Heart left ventricle (tissue), 16 donors: ENCODE results near the gene SGF29. TPM values are rescaled to one million over a fixed set of nuclear protein-coding genes. Genes with fewer than 3 reads are reported as not detected.
"Not testable (repeated sequence)": the region's sequence is repeated elsewhere in the genome, so short reads cannot be mapped to it uniquely, and the experiment has no call there.

Experiments
- ATAC-seq, 4 donors: fragments of 200-7000 bp; cut with Tn5 transposase; one replicate each; pipeline ENCODE4 v1.9.1; 2020 to 2022; ENCODE audit warnings: moderate library complexity in 4 of 4, mild to moderate bottlenecking in 3 of 4, moderate number of reproducible peaks in 1 of 4
- DNase-seq, 5 donors: peaks; one replicate each; pipeline ENCODE4 v3.0.0-alpha.2; 2020
- H3K27ac ChIP-seq, 12 donors: fragments of 200-600 bp; sonication (generic) in 4 of 12; one replicate each; pipeline versions ENCODE4 v1.5.0 to v1.8.0; 2016 to 2022; ENCODE audit warnings: mild to moderate bottlenecking in 2 of 12
- H3K27me3 ChIP-seq, 9 donors: fragments of 200-600 bp; sonication (generic) in 2 of 9; one replicate each; pipeline versions ENCODE4 v1.5.1 to v1.8.0; 2016 to 2022; ENCODE audit warnings: mild to moderate bottlenecking in 3 of 9
- H3K36me3 ChIP-seq, 9 donors: fragments of 200-600 bp; sonication (generic) in 2 of 9; one replicate each; pipeline versions ENCODE4 v1.5.0 to v1.8.0; 2018 to 2022; ENCODE audit warnings: mild to moderate bottlenecking in 2 of 9
- H3K4me1 ChIP-seq, 12 donors: fragments of 200-600 bp; sonication (generic) in 4 of 12; one replicate each; pipeline versions ENCODE4 v1.5.0 to v1.8.0; 2016 to 2022; ENCODE audit warnings: mild to moderate bottlenecking in 3 of 12
- H3K4me3 ChIP-seq, 12 donors: fragments of 200-600 bp; sonication (generic) in 4 of 12; one replicate each; pipeline versions ENCODE4 v1.5.0 to v1.8.0; 2017 to 2022; ENCODE audit warnings: mild to moderate bottlenecking in 9 of 12, moderate library complexity in 4 of 12
- H3K9me3 ChIP-seq, 12 donors: fragments of 200-600 bp; sonication (generic) in 4 of 12; one replicate each; pipeline versions ENCODE4 v1.5.0 to v1.8.0; 2016 to 2022; ENCODE audit warnings: mild to moderate bottlenecking in 1 of 12
- CTCF ChIP-seq, 12 donors: fragments of 200-600 bp; sonication (generic) in 4 of 12; IDR thresholded peaks; one replicate each; pipeline versions ENCODE4 v1.5.0 to v1.8.0; 2018 to 2022; ENCODE audit warnings: antibody characterized with exemption in 12 of 12, mild to moderate bottlenecking in 5 of 12
- POLR2A ChIP-seq, 2 donors: fragments of 450-650 bp; IDR thresholded peaks; one replicate each; pipeline ENCODE4 v1.6.1; 2017; ENCODE audit warnings: antibody characterized with exemption in 2 of 2, mild to moderate bottlenecking in 2 of 2, moderate library complexity in 2 of 2
- WGBS, 4 donors: extraction: QIAGEN DNeasy Blood & Tissue Kit in 2 of 4; methylation state at CpG; one replicate each; pipeline versions ENCODE4 v1.1.5 to v1.1.7; 2013 to 2018; 5-methylcytosine and 5-hydroxymethylcytosine counted together
- intact Hi-C, 10 donors: fragments of 100-400 bp; cut with DNase I; formaldehyde crosslinking; loops; one replicate each; pipeline versions ENCODE4 v1.11.1 to v1.14.2; 2022
- polyA plus RNA-seq, 2 donors: library from polyadenylated mRNA; stranded (reverse); fragments of 200-250 nt; gene quantifications; one replicate each; pipeline ENCODE4 v1.2.3, GENCODE V29; 2013
- total RNA-seq, 9 donors: library from RNA; depleted of rRNA in 2 of 9; stranded (reverse); fragments of >200 nt in 2 of 9; fragmentation: NEBNext Ultra II Directional in 3 of 9; extraction: Animal tissue kit (Norgen Biotek cat#: 25700) in 3 of 9; gene quantifications; one replicate each; pipeline versions ENCODE4 v1.1.0 to v1.2.4, GENCODE V29; 2016 to 2023
- donor health status: ischemic (EF 13 %, LVEDD 7.1; RV severe dilation, severe dysfunction).
- donor health status: healthy with polysubstance abuse.
- donor health status: DM: no; HTN: yes; CAD: no.
- donor health status: DM: no; HTN: no; CAD: no.
- donor health status: ischemic (EF 25% LVEDD 6.9; RV normal size, moderate dysfunction).
- donor health status: ischemic (EF 25% LVEDD 5.7; RV mildly dilated, moderate dysfunction).
- donor health status: healthy.
- donor health status: DM: yes; HTN: yes; CAD: no.
- donor health status: ischemic (EF 35%, LVEDD 5.7; RV mildly dilated, moderate dysfunction).
- donor health status: nonischemic (EF 11% LVEDD 7.7; RV severe dilation, severe dysfunction).
- donor health status: DM: yes; HTN: yes; CAD: no.
- donor health status: PGD.
- donor health status: ischemic (EF 29% LVEDD 5.4; RV normal size, mild dysfunction).
- donor health status: nonischemic (EF 23%, LVEDD 6.1; RV moderate dilation, normal function).

SGF29 gene
- total and polyA plus RNA-seq, 11 donors, result 11.1 to 27.9 (median 15.6) TPM

GRCh38 chr16:28606291-28607115 is 52.8 kb downstream of the SGF29 start:
- peaks cover 3 to 27% (median 14%) of the 10 kb centered on the region in 12 donors for H3K4me1 ChIP-seq
- DNase-seq, result no peak
- no peak overlapping the region for H3K27ac ChIP-seq
- ATAC-seq, result no peak
- 80 to 94% (median 90%) methylated on average over 14 to 16 of the region's 16 CpGs for WGBS, 4 donors
- H3K9me3 ChIP-seq, result no peaks in the 10 kb centered on the region
- TF ChIP-seq POLR2A (IDR thresholded peaks at IDR 0.05) (no peak), CTCF (IDR thresholded peaks at IDR 0.05) (no peak)
- intact Hi-C loops, result loop anchor here in 3 of 10 donors (5.0 to 10.0 kb wide), 5 partner anchors 49 to 292 kb away; partner anchors contain the start of genes APOBR (in 1 of the 3), CLN3 (in 1 of the 3) and SGF29 (in 1 of the 3)
- peaks cover 0 to 12% (median 0%) of the 10 kb centered on the region in 9 donors for H3K36me3 ChIP-seq
- H3K4me3 ChIP-seq, result no peak overlapping the region
- peaks cover 0 to 9% (median 0%) of the 10 kb centered on the region in 9 donors for H3K27me3 ChIP-seq

GRCh38 chr16:28607116-28607623 is 53.5 kb downstream of the SGF29 start:
- DNase-seq (no peak), ATAC-seq (no peak)
- Histone ChIP-seq H3K4me3 (no peak overlapping the region), H3K27ac (no peak overlapping the region), H3K27me3 (peaks cover 0 to 4% (median 0%) of the 10 kb centered on the region in 9 donors), H3K9me3 (no peaks in the 10 kb centered on the region), H3K4me1 (peaks cover 3 to 27% (median 14%) of the 10 kb centered on the region in 12 donors), H3K36me3 (peaks cover 0 to 12% (median 0%) of the 10 kb centered on the region in 9 donors)
- intact Hi-C loops, result loop anchor here in 3 of 10 donors (5.0 to 10.0 kb wide), 5 partner anchors 50 to 292 kb away; partner anchors contain the start of genes APOBR (in 1 of the 3), CLN3 (in 1 of the 3) and SGF29 (in 1 of the 3)
- WGBS, 4 donors, result 93 to 97% (median 95%) methylated on average over 9 of the region's 9 CpGs
- TF ChIP-seq CTCF (IDR thresholded peaks at IDR 0.05) (no peak), POLR2A (IDR thresholded peaks at IDR 0.05) (no peak)

- not testable (repeated sequence) for H3K27me3 ChIP-seq, ATAC-seq, DNase-seq, H3K4me3 ChIP-seq, H3K27ac ChIP-seq, H3K9me3 ChIP-seq
- intact Hi-C loops, result loop anchor here in 3 of 10 donors (5.0 to 10.0 kb wide), 5 partner anchors 51 to 293 kb away; partner anchors contain the start of genes APOBR (in 1 of the 3), CLN3 (in 1 of the 3) and SGF29 (in 1 of the 3)
- WGBS, 4 donors, result 96% methylated on average over 10 of the region's 10 CpGs
- Histone ChIP-seq H3K36me3 (peaks cover 0 to 12% (median 0%) of the 10 kb centered on the region in 9 donors), H3K4me1 (peaks cover 3 to 27% (median 14%) of the 10 kb centered on the region in 12 donors)
Observed at GRCh38 chr16:28607681-28608495, 54.2 kb downstream of the SGF29 start.

GRCh38 chr16:28608496-28608808 is 54.7 kb downstream of the SGF29 start:
- DNase-seq, H3K4me3 ChIP-seq: not testable (repeated sequence)
- intact Hi-C loops, result loop anchor here in 3 of 10 donors (5.0 to 10.0 kb wide), 5 partner anchors 51 to 294 kb away; partner anchors contain the start of genes APOBR (in 1 of the 3), CLN3 (in 1 of the 3) and SGF29 (in 1 of the 3)

GRCh38 chr16:28608867-28609596 is 55.3 kb downstream of the SGF29 start:
- Histone ChIP-seq H3K36me3 (peaks cover 0 to 12% (median 0%) of the 10 kb centered on the region in 9 donors), H3K4me1 (peaks cover 3 to 24% (median 14%) of the 10 kb centered on the region in 12 donors), H3K27ac (peak overlapping the region in 11 of 12 donors; percentile 4 to 84 (median 64)), H3K4me3 (peak overlapping the region in 11 of 12 donors; percentile 17 to 59 (median 50))
- H3K27me3 ChIP-seq, H3K9me3 ChIP-seq: not testable (repeated sequence)
- ATAC-seq, result peak in 2 of 4 donors; percentile 12 to 32
- peak in 1 of 5 donors; percentile 56 for DNase-seq
- 69 to 80% (median 74%) methylated on average over 6 to 11 of the region's 11 CpGs for WGBS, 4 donors
- intact Hi-C loops, result loop anchor here in 3 of 10 donors (5.0 to 10.0 kb wide), 5 partner anchors 52 to 294 kb away; partner anchors contain the start of genes APOBR (in 1 of the 3), CLN3 (in 1 of the 3) and SGF29 (in 1 of the 3)

More at GRCh38 chr16:28608496-28608808, 54.7 kb downstream of the SGF29 start:
- not testable (repeated sequence) for H3K27me3 ChIP-seq, ATAC-seq, H3K9me3 ChIP-seq, H3K27ac ChIP-seq
- Histone ChIP-seq H3K4me1 (peaks cover 3 to 27% (median 14%) of the 10 kb centered on the region in 12 donors), H3K36me3 (peaks cover 0 to 12% (median 0%) of the 10 kb centered on the region in 9 donors)
- 93 to 99% (median 96%) methylated on average over 5 to 7 of the region's 7 CpGs for WGBS, 4 donors
